Measurements from ENCODE around the gene AFAP1L2. TPM values are rescaled to one million over a fixed set of nuclear protein-coding genes. Genes with fewer than 3 reads are reported as not detected.
A peak's percentile ranks its signal among the peaks of the same experiment; 100 is the strongest.

AFAP1L2 gene, protein sequence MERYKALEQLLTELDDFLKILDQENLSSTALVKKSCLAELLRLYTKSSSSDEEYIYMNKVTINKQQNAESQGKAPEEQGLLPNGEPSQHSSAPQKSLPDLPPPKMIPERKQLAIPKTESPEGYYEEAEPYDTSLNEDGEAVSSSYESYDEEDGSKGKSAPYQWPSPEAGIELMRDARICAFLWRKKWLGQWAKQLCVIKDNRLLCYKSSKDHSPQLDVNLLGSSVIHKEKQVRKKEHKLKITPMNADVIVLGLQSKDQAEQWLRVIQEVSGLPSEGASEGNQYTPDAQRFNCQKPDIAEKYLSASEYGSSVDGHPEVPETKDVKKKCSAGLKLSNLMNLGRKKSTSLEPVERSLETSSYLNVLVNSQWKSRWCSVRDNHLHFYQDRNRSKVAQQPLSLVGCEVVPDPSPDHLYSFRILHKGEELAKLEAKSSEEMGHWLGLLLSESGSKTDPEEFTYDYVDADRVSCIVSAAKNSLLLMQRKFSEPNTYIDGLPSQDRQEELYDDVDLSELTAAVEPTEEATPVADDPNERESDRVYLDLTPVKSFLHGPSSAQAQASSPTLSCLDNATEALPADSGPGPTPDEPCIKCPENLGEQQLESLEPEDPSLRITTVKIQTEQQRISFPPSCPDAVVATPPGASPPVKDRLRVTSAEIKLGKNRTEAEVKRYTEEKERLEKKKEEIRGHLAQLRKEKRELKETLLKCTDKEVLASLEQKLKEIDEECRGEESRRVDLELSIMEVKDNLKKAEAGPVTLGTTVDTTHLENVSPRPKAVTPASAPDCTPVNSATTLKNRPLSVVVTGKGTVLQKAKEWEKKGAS
- total RNA-seq (2014; rRNA removed; shearing (Covaris generic); ENCODE audit: low replicate concordance), result 9.0 and 17.6 TPM in 2 replicates

DNA sequence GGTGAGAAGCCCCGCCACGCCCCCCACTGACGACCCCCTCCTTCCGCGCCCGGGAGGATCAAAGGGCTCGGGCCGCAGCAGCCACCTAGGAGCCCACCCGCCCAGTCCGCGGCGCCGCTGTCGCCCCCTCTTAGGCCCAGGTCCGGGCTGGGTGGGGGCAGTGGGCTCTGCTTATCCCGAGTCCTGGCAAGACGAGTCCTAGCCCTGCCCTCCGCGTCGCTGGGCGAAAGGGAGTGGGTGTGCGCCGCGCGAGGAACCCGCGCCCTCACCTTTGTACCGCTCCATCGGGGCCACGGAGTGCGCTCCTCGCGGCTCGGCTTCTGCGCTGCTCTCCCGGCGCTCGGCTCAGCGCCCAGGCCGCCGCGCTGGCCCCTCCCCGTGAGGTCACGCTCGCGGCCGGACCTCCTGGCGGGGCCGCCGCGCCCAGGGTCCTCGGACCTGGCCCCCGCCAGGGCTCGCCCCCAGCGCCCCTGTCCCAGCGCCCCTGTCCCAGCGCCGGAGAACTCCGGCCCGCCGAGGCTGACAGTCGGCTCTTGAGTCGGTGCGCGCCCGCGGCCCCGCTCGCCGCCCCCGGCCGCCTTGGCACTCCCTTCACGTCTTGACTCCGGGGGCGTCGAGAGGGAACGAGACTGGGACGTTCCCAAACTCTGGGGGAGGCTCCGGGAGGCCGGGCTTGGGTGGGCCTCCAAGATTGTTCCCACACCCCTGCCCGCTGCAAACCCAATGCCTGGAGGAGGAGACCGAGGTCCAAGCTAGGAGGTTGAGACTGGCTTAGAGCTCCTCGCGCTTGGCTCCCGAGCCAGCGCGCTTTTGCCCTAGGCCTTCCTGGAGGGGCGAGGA is at the start of gene AFAP1L2:
TSS of gene AFAP1L2 (minus strand) at position 332 of the 840 bp plus-strand sequence. CDS start at position 285, 47 bp downstream.
- no peak for DNase-seq (ENCODE audit: low read depth)
- in situ Hi-C loops (cut with HindIII; ENCODE audit: low pct_unique_long_range_greater_than_20kb, low sequenced_read_pairs), result no loop called here

DNA sequence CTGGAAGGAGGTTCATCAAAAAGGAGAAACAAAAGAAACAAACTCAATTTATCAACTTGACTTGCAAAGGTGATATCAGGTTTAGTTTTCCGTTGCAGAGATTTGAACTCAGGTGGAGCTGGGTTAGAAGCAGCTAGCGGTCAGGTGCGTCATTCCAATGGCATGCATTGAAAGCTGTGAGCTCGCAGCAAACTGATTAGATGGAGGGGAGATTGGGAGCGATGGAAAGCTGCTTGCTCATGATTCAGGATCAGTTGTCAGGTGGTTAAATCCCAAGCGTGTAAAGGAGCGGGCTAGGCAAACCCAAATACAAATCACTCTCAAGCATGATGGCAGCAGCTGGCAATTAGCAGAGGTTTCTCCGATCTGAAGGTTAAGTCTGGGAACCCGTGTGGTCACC is 49.3 kb upstream of the AFAP1L2 start:
- no peak for DNase-seq (ENCODE audit: low read depth)
- in situ Hi-C loops (cut with HindIII; ENCODE audit: low pct_unique_long_range_greater_than_20kb, low sequenced_read_pairs), result no loop called here

DNA sequence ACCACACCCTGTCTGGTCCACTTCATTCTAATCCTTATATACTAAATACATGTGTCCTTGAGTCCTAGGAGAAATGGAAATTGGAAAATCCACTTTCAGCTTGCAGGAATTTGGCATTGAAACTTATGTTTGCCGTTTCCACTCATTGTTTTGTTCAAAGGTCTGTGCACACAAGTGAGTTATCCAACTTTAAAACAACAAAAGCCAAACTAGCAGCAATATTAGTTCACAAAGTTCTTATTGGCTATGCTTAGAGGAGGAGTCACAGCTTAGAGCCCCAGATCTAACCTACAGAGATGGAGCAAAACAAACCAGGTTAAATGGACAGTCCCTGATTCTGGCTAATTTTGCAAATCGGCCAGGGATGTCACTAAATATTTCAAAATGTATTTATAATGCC is 44.6 kb upstream of the AFAP1L2 start:
- in situ Hi-C loops (cut with HindIII; ENCODE audit: low pct_unique_long_range_greater_than_20kb, low sequenced_read_pairs), result no loop called here
- no peak for DNase-seq (ENCODE audit: low read depth)

DNA sequence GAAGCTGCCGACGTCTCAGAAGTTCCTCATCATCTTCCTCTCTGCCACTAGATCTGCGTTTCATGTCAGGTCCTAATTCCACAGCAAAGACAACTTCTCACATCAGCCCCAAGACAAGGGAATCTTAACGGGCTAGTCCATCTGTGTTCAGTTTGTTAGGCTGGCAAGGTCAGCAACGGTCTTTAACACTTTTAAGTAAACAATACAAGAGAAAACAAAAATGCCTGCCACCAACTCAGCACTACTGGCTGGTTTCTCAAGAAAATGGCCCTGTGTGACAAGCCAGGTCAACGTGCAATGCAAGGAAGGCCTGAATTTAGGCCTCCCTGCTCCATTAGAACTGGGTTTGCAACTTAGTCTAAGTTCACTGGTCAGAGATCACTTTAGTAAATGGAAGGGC is 41.0 kb upstream of the AFAP1L2 start:
- no peak for DNase-seq (ENCODE audit: low read depth)
- in situ Hi-C loops (cut with HindIII; ENCODE audit: low pct_unique_long_range_greater_than_20kb, low sequenced_read_pairs), result no loop called here

DNA sequence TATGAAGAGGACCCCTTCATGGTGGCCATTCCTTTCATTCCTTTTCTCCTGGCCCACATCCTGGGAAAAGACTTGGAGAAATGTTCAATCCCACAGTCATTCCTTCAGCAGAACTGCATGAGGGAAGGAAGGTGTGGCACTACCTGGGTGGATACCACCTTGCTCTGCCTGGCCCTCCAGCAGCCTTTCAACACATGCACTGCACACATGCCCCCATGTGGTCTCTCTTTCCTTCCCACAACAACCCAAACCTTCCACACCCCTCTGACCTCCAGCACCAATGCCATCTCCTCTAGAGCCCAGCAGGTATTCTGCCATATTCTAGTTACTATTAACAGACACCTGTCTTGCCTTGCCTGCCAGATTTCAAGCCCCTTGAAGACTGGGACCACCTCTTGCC is 40.5 kb upstream of the AFAP1L2 start:
- DNase-seq (ENCODE audit: low read depth), result no peak
- in situ Hi-C loops (cut with HindIII; ENCODE audit: low pct_unique_long_range_greater_than_20kb, low sequenced_read_pairs), result no loop called here

DNA sequence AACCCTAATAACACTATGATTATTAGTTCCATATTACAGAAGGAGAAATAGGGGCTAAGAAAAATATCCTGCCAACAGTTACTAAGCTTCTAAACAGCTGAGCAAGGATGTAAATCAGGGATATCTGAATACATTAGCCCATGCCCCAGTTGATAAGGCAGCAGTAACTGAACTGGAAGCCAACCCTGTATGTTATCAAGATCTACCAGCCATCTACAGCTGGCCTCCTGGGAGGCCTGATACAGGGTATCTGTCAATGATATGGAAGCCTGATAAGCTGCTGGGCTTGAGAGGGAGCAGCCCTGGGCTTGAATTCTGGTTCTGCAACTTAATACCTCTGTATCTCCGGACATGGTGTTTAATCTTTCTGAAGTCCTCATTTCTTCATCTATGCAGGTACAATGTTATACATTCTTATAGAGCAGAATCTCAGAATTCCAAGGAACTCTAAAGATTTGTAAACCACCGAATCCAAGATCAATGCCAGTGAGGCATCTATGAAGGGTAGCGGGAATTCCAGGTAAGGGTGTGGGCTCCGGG is 37.9 kb upstream of the AFAP1L2 start:
- no peak for DNase-seq (ENCODE audit: low read depth)
- in situ Hi-C loops (cut with HindIII; ENCODE audit: low pct_unique_long_range_greater_than_20kb, low sequenced_read_pairs), result no loop called here

DNA sequence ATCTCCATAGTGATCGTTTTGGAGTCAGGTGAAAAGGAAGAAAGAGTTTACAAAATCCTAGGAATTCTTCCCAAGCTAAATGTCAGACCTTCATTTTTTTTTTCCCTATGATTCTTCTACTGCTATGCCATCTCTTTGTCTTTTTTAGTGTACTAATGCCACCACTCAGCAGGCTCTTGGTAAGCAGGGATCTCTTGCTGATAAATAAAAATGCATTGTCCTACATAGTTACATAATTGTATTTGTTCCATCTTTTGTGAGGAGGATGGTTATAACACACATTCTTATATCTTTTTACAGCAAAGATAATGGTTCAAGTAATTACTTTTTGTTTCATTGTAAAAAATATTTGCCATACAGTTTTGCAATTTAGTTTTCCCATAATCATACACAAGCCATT is 36.8 kb upstream of the AFAP1L2 start:
- in situ Hi-C loops (cut with HindIII; ENCODE audit: low pct_unique_long_range_greater_than_20kb, low sequenced_read_pairs), result no loop called here

DNA sequence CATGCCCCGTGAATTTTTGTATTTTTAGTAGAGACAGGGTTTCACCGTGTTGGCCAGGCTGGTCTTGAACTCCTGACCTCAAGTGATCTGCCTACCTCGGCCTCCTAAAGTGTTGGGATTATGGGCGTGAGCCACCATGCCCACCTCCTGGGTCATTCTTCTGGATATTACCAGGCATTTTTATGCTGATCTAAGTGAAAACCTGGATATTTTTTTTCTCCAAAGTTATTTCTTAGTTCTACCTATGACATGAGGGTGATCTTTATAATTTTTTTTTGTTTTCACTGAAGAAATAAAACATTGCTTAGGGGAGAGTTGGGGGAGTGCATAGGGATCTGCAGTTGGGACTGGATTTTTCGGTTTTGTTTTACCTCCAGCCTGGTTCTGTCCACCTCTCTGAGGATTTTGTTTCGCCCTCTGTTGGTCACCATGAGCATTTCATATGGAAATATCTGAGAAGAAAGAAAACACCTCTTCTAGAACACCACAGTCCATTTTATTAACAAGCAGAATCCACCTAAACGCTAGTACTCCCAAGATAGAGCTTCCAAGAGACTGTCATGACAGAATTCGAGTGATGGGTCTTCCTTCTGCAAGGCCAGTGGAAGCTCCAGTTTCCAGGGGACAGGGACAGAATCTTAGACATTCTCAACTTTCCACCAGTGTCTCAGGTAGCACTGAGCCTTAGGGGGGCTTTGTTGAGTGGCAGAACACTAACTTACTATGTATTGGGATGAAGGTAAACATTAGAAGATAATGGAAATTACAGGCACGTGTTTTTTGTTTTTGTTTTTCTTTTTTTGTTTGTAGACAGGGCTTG is 33.4 kb upstream of the AFAP1L2 start:
- peak; percentile 25 for DNase-seq (ENCODE audit: low read depth)
- in situ Hi-C loops (cut with HindIII; ENCODE audit: low pct_unique_long_range_greater_than_20kb, low sequenced_read_pairs), result no loop called here

More for the DNA sequence above, 36.8 kb upstream of the AFAP1L2 start:
- DNase-seq (ENCODE audit: low read depth), result no peak

DNA sequence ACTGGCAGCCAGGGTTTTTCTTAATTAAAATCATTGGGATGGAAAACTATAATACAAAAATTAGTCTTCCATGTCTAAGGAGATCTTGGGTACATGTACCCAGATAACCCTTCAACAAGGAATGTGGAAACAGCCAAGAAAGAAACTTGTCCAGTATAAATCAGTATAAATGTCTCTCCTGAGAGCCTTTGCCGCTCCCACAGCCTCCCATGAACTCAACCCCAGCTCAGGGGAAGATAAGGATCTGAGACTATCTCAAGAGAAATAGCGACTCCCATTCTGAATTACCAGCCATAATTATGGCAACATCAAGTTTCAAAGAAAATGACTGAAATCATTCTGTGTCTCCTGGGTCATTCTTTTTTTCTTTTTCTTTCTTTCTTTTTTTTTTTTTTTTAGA is 32.6 kb upstream of the AFAP1L2 start:
- no peak for DNase-seq (ENCODE audit: low read depth)
- in situ Hi-C loops (cut with HindIII; ENCODE audit: low pct_unique_long_range_greater_than_20kb, low sequenced_read_pairs), result no loop called here

DNA sequence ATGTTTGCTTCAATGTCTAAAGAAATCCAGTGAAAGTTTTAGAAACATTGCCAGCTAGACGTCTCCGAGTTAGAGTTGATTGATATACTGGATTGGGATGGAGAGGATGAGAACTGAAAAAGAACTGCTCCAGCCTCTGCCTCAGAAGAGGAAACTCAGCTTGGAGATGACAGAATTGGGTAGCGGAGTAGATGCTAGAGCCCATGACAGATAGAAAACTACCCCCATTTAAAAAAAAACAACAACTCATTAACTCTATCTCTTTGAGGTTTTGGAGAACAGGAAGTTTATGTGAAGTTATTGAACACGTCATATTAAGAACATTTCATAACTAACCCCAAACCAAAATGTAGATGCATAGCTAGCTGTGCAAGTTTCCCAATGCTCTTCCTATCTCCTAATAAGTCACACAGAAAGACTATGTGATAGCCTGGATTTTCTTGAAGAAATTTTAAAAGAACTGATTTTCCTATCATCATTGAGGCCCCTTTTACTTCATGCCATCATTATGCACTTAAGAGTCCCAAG is 28.3 kb upstream of the AFAP1L2 start:
- in situ Hi-C loops (cut with HindIII; ENCODE audit: low pct_unique_long_range_greater_than_20kb, low sequenced_read_pairs), result no loop called here
- no peak for DNase-seq (ENCODE audit: low read depth)

DNA sequence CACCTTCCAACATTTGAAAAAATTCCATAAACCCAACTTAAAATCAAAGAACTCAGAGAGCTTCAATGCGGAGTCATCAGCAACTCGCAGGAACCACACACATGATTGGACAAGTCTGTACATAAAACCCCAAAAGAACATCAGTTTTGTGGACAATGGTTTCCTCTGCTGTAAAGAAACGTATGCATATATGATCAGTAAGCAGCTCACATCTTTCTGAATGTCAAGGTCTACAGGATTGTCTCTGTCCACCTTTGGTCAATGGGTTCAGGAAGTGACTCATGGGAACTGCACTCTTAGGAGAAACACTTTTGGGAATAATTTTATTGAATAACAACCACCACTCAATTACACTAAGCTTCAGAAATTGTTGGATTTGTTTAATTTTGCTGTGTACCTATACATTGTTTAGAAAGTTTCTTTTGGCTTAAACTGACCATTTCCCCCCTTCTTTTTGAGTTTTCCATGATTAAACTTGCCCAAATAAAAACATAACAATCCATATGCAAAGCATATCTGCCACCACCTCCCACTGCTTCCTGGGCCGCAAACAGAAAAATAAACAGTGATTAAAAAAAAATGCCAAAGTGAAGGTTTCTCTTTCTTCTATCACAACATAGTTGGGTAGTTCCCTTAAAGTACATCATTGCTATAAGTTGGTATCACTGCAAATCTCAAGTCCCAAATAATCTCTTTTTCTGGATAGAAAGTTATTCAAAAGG is 27.3 kb upstream of the AFAP1L2 start:
- in situ Hi-C loops (cut with HindIII; ENCODE audit: low pct_unique_long_range_greater_than_20kb, low sequenced_read_pairs), result no loop called here
- no peak for DNase-seq (ENCODE audit: low read depth)

DNA sequence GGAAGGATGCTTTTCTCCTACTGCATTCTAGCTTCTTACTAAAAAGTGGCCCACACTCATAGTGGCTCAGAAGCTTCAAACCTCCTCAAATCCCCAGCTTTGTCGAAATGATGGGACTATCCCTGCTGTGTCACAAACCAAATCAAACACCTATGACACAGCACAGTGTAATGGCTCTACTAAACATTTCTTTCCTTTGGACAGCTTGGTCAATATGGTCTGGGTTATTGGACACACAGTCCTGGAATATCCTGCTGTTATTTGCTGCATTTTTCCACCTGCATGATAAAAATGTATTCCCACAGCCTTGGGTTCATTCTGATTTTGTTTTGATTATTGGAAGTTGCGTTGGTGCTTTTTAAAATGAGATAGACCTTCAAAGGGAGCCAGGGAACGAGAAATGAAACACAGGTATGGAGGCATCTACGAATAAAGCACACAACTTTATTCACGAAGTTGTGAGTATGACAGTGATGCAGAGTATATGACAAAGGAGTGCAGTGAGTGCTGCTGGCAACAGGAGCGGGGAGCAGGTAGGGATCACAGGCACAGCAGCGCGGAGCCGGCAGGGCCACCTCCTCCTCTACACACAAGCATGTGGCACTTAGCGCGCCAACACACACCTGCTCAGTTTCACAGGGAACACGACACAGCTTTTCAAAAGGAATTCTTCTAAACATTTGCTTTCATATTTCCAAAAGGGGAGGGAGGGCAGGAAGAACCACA is 26.5 kb upstream of the AFAP1L2 start:
- no peak for DNase-seq (ENCODE audit: low read depth)
- in situ Hi-C loops (cut with HindIII; ENCODE audit: low pct_unique_long_range_greater_than_20kb, low sequenced_read_pairs), result no loop called here

DNA sequence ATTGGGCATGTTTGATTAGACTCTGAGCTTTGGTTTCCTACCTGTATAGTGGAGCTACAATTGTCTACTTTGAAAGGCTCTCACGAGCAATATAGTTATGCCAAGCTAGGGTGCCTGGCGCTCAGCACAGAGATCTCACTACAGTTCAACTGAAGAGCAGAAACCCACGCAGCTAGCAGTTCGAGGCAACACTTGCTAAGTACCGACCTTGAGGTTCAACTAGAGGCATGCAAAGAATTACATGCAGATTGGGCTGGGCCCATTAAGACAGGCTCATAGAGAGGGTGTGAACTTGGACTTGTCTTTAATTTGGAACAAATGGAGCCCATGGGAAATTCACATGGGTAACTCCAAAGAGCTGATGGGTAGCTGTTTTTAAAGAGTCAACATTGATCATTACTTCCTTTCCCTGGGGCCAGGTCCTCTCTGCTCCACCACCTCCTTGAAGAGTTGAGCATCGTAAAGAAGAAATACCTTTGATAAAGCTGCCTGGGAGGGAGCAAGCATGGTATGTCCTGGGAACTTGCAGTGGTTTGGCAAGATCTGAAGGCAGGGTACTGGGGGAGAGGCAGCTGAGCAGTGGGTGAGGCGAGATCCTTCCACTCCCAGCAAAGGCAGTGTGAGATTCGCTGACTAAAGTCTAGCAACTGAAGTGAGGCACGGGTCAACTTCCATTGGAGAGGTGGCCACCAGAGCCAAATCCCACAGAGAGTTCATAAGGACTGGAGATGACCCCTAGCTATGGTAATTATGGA is 25.5 kb upstream of the AFAP1L2 start:
- no peak for DNase-seq (ENCODE audit: low read depth)
- in situ Hi-C loops (cut with HindIII; ENCODE audit: low pct_unique_long_range_greater_than_20kb, low sequenced_read_pairs), result no loop called here

DNA sequence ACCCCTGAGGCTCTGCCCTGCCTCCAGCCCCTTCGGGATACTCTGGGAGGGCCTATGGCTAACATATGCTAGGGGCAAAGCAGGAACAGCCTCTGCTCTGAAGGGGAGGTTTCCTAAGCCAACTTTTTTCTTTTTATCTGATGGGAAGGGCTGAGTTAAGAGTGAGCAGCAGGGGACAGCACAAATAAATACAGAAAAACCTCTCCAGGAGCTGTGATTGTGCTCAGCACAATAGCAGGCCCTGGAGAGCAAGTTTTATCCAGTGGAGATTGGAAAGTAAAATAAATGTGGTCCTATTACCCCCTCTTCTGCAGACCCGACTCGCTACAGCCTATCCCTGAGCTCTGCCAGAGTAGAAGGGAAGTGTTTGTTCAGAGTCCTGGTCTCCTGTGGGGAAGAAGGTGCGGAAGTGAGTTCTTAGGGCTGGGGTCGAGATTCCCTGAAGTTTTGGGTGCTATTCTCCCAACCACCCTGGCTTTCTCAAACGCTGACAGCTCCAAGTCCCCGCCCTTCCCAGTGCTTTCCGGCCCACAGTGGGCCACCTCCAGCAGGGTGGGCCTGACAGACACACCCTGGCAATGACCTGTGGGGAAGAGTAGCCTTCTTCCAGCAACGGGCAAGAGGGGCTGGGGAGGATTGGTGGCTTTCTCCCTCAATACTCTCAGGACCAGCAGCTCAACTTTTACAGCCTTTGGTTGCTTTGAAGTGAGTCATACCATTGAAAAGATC is 23.0 kb upstream of the AFAP1L2 start:
- DNase-seq (ENCODE audit: low read depth), result no peak
- in situ Hi-C loops (cut with HindIII; ENCODE audit: low pct_unique_long_range_greater_than_20kb, low sequenced_read_pairs), result no loop called here

DNA sequence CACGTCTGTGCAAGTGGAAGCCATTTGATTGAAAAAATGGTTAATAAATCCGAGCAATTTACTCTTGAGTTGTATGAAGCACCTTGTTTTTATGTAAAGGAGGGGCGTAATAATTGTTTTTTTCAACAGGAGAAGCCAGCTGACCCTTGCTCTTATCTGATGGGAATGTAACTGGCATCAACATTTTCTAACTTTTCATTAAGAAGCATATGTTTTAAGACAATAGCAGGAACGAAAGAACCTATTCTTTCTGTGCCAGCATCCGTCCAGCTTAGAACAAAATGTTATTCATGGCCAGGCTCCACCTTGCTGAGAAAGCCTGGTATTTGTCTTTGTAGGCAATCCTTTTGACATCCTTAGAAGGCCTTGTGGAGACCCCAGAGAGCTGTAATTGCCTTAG is 22.2 kb upstream of the AFAP1L2 start:
- in situ Hi-C loops (cut with HindIII; ENCODE audit: low pct_unique_long_range_greater_than_20kb, low sequenced_read_pairs), result no loop called here
- no peak for DNase-seq (ENCODE audit: low read depth)

All from Caki2 (cell line).